A673 (cell line): ENCODE results near the gene PMAIP1. TPM values are rescaled to one million over a fixed set of nuclear protein-coding genes. Genes with fewer than 3 reads are reported as not detected.

Experiments
- BruUV-seq: library from RNA; stranded (reverse); fragments of 400-500 nt; replicated peaks from 2 replicates; lab custom pipeline; 2021; lab: Mats Ljungman, UMichigan
- CTCF ChIA-PET: fragments of 300-600 bp; sonication (Branson Sonifier 250); formaldehyde crosslinking; loops from one replicate; lab custom pipeline; 2022; ENCODE audit warnings: antibody characterized with exemption; lab: Charles Lee
- POLR2A ChIA-PET: fragments of 300-600 bp; sonication (Branson Sonifier 250); formaldehyde crosslinking; loops from one replicate; lab custom pipeline; 2022; ENCODE audit warnings: antibody characterized with exemption; ENCODE audit not compliant: low non-redundant PET; lab: Charles Lee
- DNase-seq: peaks from one replicate; pipeline ENCODE4 v3.0.0-alpha.2; 2015; ENCODE audit warnings: low spot score
- H3K27ac ChIP-seq: fragments of 200-600 bp; sonication (generic); 2 replicates; pipeline ENCODE4 v1.5.1; 2016; ENCODE audit warnings: mixed run types, low read depth, mild to moderate bottlenecking, mixed read lengths, antibody characterized with exemption, low read length; ENCODE audit not compliant: poor library complexity, severe bottlenecking
- H3K27me3 ChIP-seq: fragments of 200-600 bp; sonication (generic); replicated peaks from 2 replicates; pipeline ENCODE4 v1.6.1; 2017; ENCODE audit warnings: mixed run types, low read depth, mild to moderate bottlenecking, mixed read lengths, antibody characterized with exemption, low read length; ENCODE audit not compliant: insufficient read depth, poor library complexity
- H3K36me3 ChIP-seq: fragments of 200-600 bp; sonication (generic); 2 replicates; pipeline ENCODE4 v1.6.1; 2016; ENCODE audit warnings: mixed run types, mild to moderate bottlenecking, mixed read lengths, antibody characterized with exemption, low read length; ENCODE audit not compliant: insufficient read depth, poor library complexity, severe bottlenecking
- H3K4me1 ChIP-seq: fragments of 200-600 bp; sonication (generic); 2 replicates; pipeline ENCODE4 v1.6.1; 2017; ENCODE audit warnings: mixed run types, mild to moderate bottlenecking, mixed read lengths, antibody characterized with exemption, low read length; ENCODE audit not compliant: insufficient read depth, poor library complexity, severe bottlenecking
- H3K4me3 ChIP-seq: fragments of 200-600 bp; sonication (generic); 2 replicates; pipeline ENCODE4 v1.5.1; 2016; ENCODE audit warnings: low read depth, mixed run types, mild to moderate bottlenecking, mixed read lengths, low read length; ENCODE audit not compliant: poor library complexity, severe bottlenecking
- H3K9me3 ChIP-seq: fragments of 200-600 bp; sonication (generic); 2 replicates; pipeline ENCODE4 v1.6.1; 2016; ENCODE audit warnings: mixed run types, low read depth, mild to moderate bottlenecking, mixed read lengths, antibody characterized with exemption, low read length; ENCODE audit not compliant: poor library complexity, severe bottlenecking
- EZH2 ChIP-seq: fragments of 200-600 bp; sonication (generic); IDR thresholded peaks from 2 replicates; pipeline ENCODE4 v1.6.1; 2017; ENCODE audit warnings: borderline replicate concordance, low read depth, mild to moderate bottlenecking, mixed read lengths, antibody characterized with exemption, low read length; ENCODE audit not compliant: poor library complexity, severe bottlenecking
- intact Hi-C: fragments of 100-400 bp; cut with micrococcal nuclease; formaldehyde crosslinking; loops from one replicate; pipeline ENCODE4 v1.10.0; 2022; ENCODE audit not compliant: unreplicated experiment
- total RNA-seq: library from RNA; stranded (reverse); gene quantifications from 2 replicates; pipeline ENCODE4 v1.2.3, GENCODE V29; 2021
- TF ChIP-seq, protein P1 (sequence below): fragments of 300-800, 200-600 bp; sonication (generic); conservative IDR thresholded peaks from 2 replicates; pipeline ENCODE4 v1.5.1; 2017; ENCODE audit warnings: low read depth, mild to moderate bottlenecking, antibody characterized with exemption, low read length, moderate library complexity, mixed read lengths

Gene PMAIP1
- total RNA-seq, 1 experiment from 2014 or later = 43.6 TPM

DNA sequence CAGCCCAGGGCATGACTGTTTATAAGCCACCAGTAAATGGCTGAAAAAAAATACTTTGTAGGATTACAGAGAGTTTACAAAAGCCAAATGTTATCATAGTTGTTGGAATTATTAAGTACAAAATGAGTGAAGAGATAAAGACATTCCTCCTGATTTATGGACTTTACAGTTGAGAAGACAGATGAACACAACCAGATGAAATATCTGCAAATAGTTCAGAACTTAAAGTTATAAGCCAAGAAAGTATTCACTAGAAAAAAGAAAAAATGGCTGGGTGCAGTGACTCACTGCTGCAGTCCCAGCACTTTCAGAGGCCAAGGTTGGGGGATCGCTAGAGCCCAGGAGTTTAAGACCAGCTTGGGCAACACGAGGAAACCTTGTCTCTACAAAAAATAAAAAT is 11.2 kb downstream of the PMAIP1 start:
- BruUV-seq = no TSS peak
- Histone ChIP-seq H3K36me3 (no peaks in the 10 kb centered on the region), H3K9me3 (no peaks in the 10 kb centered on the region), H3K4me1 (no peaks in the 10 kb centered on the region), H3K27me3 (no peaks in the 10 kb centered on the region), H3K4me3 (no peak overlapping the region), H3K27ac (no peak overlapping the region)
- TF ChIP-seq EZH2 = no peak
- TF ChIP-seq, protein P1, sequence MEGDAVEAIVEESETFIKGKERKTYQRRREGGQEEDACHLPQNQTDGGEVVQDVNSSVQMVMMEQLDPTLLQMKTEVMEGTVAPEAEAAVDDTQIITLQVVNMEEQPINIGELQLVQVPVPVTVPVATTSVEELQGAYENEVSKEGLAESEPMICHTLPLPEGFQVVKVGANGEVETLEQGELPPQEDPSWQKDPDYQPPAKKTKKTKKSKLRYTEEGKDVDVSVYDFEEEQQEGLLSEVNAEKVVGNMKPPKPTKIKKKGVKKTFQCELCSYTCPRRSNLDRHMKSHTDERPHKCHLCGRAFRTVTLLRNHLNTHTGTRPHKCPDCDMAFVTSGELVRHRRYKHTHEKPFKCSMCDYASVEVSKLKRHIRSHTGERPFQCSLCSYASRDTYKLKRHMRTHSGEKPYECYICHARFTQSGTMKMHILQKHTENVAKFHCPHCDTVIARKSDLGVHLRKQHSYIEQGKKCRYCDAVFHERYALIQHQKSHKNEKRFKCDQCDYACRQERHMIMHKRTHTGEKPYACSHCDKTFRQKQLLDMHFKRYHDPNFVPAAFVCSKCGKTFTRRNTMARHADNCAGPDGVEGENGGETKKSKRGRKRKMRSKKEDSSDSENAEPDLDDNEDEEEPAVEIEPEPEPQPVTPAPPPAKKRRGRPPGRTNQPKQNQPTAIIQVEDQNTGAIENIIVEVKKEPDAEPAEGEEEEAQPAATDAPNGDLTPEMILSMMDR = no peak
- intact Hi-C loops = no loop called here
- DNase-seq = no peak
- POLR2A ChIA-PET = no interaction called here
- CTCF ChIA-PET = no interaction called here

DNA sequence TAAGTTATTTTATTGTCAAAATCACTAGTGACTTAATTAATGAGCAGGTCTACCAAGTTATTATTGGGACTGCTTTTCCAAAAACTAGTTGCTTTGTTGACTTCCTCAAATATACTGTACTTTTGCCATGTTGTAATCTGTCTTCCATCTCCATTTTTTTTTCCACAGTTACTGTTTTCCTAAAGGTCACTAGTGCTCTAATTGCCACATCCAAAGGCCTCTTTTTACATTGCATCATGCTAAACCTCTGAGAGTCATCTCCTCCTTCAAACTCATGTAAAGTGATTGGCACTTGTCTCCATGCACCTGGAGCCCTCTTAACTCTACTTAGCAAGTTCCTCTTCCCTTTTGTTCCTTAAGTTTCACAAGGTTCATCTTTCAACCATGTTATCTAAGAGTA is 11.8 kb downstream of the PMAIP1 start:
- Histone ChIP-seq H3K36me3 (no peaks in the 10 kb centered on the region), H3K4me3 (no peak overlapping the region), H3K27ac (no peak overlapping the region), H3K4me1 (no peaks in the 10 kb centered on the region), H3K9me3 (no peaks in the 10 kb centered on the region), H3K27me3 (no peaks in the 10 kb centered on the region)
- POLR2A ChIA-PET = no interaction called here
- no TSS peak for BruUV-seq
- CTCF ChIA-PET = no interaction called here
- intact Hi-C loops = no loop called here
- no peak for DNase-seq
- TF ChIP-seq, protein P1 = no peak
- no peak for TF ChIP-seq EZH2

DNA sequence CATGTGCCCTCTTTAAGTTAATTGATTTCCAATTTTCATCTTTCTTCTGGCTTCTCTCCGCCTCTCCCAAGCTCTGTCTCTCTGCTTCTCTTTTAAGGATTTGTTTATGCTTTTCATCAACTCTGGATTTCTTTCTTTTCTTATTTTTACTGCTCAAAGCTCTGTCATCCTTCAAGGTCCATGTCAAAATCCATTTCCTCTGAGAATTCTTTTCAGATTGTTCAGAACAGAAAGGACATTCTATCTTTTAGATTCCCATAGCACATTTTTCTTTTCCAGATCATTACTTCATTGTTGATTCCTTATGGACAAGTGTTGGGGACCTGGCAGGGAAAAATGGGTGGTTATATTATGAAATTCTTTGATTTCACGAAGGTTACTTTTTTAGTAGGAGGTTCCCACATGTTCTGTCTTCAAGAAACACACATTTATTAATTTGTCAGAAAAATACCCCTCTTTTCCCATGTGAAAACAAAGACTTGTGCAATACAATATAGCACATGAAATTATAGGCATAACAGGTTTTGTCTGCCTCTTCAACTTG is 12.3 kb downstream of the PMAIP1 start:
- POLR2A ChIA-PET = interaction anchor here (0.6 kb wide), 1 partner anchor 12 kb away, joined by 3 read pairs; no protein-coding TSS in a partner anchor
- H3K4me3 ChIP-seq = no peak overlapping the region
- intact Hi-C loops = no loop called here

More for the DNA sequence above, 12.3 kb downstream of the PMAIP1 start:
- H3K27ac ChIP-seq = no peak overlapping the region
- no peak for TF ChIP-seq EZH2
- TF ChIP-seq, protein P1 = no peak
- CTCF ChIA-PET = no interaction called here
- H3K9me3 ChIP-seq = no peaks in the 10 kb centered on the region
- H3K36me3 ChIP-seq = no peaks in the 10 kb centered on the region
- no peaks in the 10 kb centered on the region for H3K4me1 ChIP-seq
- no TSS peak for BruUV-seq
- H3K27me3 ChIP-seq = no peaks in the 10 kb centered on the region
- DNase-seq = no peak
